Superior temporal gyrus (tissue), 1 donor: ENCODE measurements around the gene ZFHX3.

ENCODE experiments used
- DNase-seq: peaks from one replicate; pipeline ENCODE4 v3.0.0-alpha.2; 2016; ENCODE audit errors: extremely low spot score

ZFHX3 gene

DNA sequence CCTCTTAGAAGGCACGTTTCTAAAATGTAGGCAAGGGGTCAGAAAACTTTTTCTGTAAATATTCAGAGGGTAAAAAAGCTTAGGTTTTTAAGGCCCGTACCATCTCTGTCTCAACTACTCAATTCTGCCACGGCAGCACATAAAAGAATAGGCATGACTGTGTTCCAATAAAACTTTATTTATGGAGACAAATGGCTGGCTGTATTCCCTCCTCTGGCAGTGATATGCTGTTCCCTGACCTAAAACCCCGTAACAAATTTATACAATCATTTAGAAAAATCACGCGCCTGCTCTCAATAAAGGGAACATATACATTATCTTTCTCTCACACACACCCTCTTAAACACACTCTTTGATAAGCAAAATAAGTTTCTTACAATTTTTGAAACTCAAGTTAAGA lies 138.7 kb downstream of the ZFHX3 start:
- DNase-seq, result no peak

- DNase-seq, result no peak
These were observed 139.4 kb downstream of the ZFHX3 start for GRCh38 chr16:72908362-72909167.

- no peak for DNase-seq
These were observed 142.3 kb downstream of the ZFHX3 start for GRCh38 chr16:72905581-72905980.

GRCh38 chr16:72903176-72903575 lies 144.8 kb downstream of the ZFHX3 start:
- DNase-seq, result no peak

- no peak for DNase-seq
These were observed 145.7 kb downstream of the ZFHX3 start for GRCh38 chr16:72902206-72902605.

- no peak for DNase-seq
These were observed 146.8 kb downstream of the ZFHX3 start for GRCh38 chr16:72901000-72901627.

DNA sequence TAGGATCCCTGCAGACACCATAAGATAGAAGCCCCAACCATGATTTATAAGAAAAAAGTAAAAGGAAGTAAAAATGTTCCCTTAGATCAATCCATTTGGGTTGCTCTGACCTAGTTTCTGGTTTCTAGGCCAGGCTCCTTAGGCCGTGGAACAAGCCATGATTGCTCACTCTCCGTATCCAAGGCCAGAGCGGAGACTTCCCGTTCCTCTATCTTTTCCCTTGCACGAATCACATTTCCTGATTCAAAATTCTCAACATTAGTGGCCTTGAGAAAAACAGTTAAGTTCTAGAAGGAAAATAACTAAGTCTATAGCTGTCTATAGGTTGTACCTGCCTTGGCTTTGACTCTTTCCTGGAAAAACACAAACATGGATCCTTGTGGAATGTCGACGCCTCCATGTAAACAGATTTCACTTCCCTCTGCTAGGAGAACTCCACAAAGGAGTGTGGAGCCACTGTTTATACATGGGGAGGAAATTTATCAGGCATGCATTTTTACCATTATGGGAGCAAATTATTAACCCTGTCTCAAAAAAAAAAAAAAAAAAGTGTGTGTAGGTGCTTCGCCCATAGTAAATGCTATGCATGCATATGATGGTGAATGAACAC lies 149.6 kb downstream of the ZFHX3 start:
- DNase-seq, result no peak

DNA sequence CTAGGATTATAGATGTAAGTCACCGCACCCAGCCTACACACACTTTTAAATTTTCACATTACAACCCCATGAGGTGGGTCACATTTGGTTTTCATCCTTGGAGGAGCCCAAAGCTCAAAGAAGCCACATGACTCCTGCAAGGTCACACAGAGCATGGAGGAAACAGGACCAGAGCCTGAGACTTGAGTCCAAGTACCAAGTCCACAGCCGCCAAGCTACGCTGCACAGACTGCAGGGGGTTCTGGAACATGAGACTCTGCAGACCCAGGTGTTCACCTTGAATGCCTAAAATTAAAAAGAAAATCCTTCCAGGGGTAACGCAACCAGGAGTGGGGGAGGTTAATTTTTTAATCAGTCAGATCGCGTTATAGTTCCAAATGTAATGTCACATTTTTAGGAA lies 150.2 kb downstream of the ZFHX3 start:
- no peak for DNase-seq

- DNase-seq, result no peak
These were observed 151.3 kb downstream of the ZFHX3 start for GRCh38 chr16:72896485-72897118.

- no peak for DNase-seq
These were observed 152.0 kb downstream of the ZFHX3 start for GRCh38 chr16:72895951-72896350.

- no peak for DNase-seq
These were observed 153.4 kb downstream of the ZFHX3 start for GRCh38 chr16:72894293-72895151.

GRCh38 chr16:72891291-72892227 lies 156.4 kb downstream of the ZFHX3 start:
- DNase-seq, result no peak

GRCh38 chr16:72890587-72890986 lies 157.3 kb downstream of the ZFHX3 start:
- DNase-seq, result no peak

GRCh38 chr16:72889616-72890582 lies 158.0 kb downstream of the ZFHX3 start:
- no peak for DNase-seq

DNA sequence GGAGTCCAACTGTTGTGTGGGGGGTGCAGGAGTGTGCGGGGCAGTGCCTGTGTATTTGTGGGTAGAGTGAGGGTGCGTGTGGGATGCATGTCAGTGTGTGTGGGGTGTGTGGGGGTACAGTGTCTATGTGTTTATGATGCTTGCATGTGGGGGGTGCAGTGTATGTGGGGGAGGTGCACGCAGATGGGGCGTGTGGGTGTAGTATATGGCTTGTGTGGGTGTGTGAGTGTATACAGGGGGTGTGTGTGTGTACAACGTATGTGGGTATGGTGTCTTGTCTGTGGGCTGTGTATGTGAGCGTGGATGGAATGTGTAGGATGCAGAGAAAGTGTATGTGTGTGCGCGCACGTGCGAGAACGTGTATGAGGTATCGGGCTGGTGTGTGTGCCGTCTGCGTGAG lies 160.4 kb downstream of the ZFHX3 start:
- DNase-seq, result no peak

GRCh38 chr16:72886346-72886974 lies 161.5 kb downstream of the ZFHX3 start:
- no peak for DNase-seq

DNA sequence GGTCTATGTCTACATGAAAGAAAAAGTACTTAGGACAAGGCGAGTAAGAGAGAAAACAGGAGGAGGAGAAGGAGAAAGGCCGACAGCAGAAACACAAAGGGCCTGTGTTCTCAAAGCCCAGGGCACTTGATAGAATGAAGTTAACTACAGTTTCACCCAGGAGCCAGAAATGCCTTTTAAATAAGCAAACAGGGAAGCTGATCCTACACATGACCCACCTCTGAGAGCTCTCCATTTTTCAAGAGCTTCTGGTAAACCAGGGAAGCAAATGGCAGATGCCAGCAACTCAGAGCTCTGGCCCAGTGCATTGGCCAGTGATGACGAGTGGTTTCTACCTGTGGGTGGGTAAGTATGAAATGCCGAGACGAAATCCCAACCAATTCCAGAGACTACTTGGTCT lies 163.4 kb downstream of the ZFHX3 start:
- no peak for DNase-seq

DNA sequence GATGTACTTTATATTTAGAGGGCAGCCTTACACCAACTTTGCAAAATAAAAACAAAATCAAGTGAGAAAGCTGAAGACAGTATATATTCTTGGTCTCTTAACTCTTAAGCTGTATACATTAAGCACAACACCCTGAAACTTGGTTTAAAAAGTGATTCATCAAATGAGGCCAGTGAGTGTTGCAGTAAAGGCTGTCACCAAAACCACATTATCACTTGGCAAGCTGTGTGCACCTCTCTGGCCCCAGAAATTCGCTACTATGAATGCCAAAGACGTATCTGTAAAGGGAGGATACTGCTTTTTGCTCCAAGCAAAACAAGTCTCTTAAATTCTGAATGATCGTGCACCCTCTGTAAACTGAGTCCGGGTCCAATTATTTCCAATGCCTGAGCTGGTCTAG lies 163.9 kb downstream of the ZFHX3 start:
- DNase-seq, result no peak

DNA sequence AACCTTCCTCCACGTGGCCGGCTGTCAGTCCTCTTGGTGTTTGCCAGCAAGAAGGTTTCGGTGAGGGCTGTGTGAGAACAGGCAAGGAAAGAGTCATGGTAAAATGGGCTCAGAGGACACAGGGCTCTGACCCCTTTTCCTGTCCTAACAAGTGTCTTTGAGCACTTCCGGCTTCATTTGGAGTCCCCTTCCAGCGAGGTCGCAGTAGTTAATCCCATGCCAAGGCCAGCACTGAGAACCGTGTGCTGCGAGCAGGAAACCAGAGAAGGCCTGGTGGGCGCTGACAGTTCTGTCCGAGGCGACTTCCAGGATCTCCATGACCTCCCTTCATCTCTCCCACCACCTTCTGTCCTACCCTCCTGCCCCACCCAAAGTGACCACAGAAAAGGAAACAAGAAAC lies 168.1 kb downstream of the ZFHX3 start:
- no peak for DNase-seq
